Islet precursor cell (in vitro differentiated cells): ENCODE results near the gene LCE7A.

ENCODE experiments used
- DNase-seq: peaks from one replicate; pipeline ENCODE4 v3.0.0-alpha.2; 2018

LCE7A gene

GRCh38 chr1:152880907-152881306 lies 21.1 kb downstream of the LCE7A start:
- no peak for DNase-seq

GRCh38 chr1:152884085-152884484 lies 24.3 kb downstream of the LCE7A start:
- DNase-seq = no peak

DNA sequence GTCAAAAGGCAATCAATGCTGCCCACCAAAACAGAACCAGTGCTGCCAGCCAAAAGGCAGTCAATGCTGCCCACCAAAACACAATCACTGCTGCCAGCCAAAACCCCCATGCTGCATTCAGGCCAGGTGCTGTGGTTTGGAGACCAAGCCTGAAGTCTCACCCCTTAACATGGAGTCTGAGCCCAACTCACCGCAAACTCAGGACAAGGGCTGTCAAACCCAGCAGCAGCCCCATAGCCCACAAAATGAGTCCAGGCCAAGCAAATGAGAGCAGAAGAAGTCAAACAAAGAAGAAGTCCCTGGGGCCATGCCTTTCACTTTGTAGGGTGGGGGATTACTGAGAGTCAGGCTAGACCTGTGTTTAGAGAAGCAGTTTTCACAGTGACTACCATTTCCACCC lies 24.7 kb downstream of the LCE7A start:
- no peak for DNase-seq

DNA sequence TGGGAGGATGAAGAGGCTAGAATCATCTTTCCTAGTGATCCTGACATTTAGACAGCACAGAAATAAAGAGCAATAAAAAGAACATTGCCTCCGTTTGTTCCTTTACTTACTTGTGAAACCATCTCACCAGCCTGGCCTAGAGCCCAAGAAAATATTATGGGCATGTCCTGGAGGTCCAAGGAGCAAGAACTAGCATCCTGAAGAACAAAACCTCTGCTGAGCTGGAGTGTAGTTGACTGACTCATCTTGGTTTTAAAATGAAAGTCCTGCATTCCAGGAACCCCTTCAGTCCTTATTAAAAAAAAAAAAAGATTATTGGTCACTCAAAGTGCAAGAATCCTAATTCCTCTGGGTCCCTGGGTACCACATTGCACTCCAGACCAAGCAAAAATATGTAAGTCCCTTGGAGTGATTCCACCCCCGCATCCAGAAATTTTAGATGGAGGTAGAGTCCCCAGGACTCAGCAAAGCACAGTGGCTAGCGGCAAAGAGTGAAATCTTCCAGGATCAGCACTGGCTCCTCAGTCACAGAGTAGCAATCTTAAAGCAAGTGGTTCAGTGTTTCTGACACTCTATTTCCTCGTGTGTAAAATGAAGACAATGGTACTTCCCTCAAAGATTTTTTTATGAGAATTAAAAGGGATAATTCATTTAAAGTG lies 25.3 kb downstream of the LCE7A start:
- DNase-seq = no peak

DNA sequence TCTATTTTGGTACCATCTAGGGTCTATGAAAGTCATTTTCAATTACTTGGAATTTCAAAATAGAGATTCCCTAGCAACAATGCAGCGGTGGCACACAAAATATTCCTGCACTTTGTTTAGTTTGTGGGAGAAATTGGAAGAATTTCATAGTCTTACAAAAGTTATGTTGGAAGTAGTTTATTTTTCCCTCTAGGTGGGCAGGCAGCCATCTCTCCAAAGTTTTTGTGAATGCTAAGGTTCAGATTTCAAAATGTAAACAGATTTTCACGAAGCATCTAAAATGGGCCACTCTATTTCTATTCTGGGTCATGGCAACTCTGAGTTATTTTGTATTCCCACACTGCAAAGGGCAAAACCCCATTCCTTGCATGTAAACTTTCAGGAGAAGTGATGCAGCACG lies 26.3 kb downstream of the LCE7A start:
- DNase-seq = no peak

DNA sequence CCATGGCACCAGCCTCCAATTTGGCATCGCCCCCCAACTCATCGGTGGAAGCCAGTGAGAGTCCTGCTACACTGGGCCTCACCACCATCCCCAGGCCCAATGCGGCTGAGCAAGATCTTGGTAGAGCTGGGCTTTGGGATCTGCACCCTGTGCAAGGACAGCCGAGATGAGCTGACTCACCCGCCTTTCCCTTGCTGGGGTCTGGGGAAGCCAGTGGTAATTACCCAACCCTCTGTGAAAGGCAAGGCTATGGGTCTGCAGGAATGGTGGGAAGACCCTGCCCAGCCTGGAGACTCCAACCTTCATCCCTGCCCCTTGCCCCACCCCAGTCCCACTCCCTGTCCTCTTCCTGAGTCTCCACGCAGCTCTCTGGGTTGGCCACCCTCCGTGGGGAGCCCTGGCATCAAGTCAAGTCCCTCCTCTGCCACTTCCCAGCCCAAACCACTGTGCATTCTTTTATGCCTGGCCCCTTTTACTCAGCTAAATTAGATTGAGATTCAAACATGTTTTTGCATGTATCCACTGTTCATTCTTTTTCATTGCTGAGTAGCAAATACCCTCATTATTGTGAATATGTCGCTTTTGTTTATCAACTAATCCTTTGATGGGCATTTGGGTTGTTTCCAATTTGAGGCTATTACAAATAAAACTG lies 27.1 kb downstream of the LCE7A start:
- no peak for DNase-seq

DNA sequence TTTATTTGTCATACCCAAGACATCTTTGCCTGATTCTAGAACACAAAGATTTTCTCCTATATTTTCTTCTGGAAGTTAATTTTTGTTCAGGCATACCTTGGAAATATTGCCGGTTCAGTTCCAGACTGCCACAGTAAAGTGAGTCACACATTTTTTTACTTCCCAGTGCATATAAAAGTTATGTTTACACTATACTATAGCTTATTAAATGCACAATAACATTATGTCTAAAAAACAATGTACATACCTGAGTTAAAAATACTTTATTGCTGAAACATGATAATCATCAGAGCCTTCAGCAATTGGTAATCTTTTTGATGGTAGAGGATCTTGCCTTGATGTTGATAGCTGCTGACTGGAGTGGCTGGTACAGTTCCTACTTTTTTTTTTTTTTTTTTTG lies 28.3 kb downstream of the LCE7A start:
- no peak for DNase-seq

- DNase-seq = no peak
Measured at GRCh38 chr1:152899027-152899426, 39.2 kb downstream of the LCE7A start.

DNA sequence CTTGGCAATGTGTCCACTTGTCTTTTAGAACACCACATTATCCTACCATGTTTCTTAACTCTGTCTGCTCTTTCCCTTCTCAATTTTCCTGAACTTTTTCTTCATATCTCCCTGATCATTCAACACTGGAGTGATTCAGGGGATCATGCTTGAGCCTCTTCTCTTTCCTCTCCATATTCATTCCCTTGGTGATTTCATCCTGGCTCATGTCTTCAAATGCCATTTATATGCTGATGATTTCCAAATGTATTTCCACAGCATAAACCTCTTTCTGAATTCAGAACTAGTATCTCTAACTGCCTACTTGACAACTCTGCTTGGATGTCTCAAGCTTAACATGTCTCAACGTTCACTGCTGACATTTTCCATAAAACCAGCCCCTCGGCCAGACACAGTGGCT lies 40.1 kb downstream of the LCE7A start:
- no peak for DNase-seq

- no peak for DNase-seq
Measured at GRCh38 chr1:152901631-152902030, 41.8 kb downstream of the LCE7A start.

- DNase-seq = no peak
Measured at GRCh38 chr1:152902636-152903035, 42.8 kb downstream of the LCE7A start.

DNA sequence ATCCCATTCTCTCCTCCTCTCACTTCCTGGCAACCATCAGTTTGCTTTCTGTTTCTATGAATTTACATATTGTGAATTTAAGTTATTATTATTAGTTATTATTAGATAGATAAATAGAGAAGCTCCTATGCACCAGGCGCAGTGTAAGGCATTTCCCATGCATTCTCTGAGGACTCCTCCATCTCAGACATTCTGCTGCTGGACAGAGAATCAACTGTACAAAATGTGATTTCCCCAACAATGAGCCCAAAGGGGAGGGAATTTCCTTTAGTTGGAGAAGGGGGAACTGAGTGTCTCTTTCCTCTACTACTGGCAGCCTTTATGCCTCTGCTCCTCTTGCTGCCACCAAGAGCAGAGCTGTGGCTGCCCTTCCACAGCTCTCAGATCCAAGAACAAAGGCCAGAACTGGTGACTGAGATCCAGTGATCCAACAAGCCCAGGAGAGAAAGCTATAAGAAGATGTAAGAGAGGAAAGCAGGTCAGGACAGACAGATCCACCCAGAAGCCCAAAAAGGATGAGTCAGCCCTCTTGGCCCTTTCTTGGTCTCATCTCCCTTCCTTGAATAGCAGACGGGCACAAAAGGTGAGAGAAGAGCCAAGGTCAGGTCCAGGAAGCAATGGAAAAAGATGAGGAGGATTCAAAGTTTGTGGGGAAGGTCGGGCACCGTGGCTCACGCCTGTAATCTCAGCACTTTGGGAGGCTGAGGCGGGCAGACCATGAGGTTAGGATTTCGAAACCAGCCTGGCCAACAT lies 45.1 kb downstream of the LCE7A start:
- no peak for DNase-seq

- DNase-seq = peak; percentile 64
Measured at GRCh38 chr1:152906023-152906565, 46.3 kb downstream of the LCE7A start.

GRCh38 chr1:152907686-152908601 lies 48.1 kb downstream of the LCE7A start, which contains the start of gene IVL:
Gene IVL, plus strand, starts transcription at chr1:152908546. Its CDS starts 1,252 bp downstream, at chr1:152909798.
- no peak for DNase-seq

- no peak for DNase-seq
Measured at GRCh38 chr1:152909206-152909605, 49.4 kb downstream of the LCE7A start.
